H4 (cell line): Measurements from ENCODE around the gene PHAF1. TPM values are rescaled to one million over a fixed set of nuclear protein-coding genes. Genes with fewer than 3 reads are reported as not detected.
A peak's percentile ranks its signal among the peaks of the same experiment; 100 is the strongest.

Source experiments
- DNase-seq: peaks from one replicate; pipeline ENCODE4 v3.0.0-alpha.2; 2015; ENCODE audit warnings: low spot score
- total RNA-seq: library from RNA; depleted of rRNA; stranded (reverse); fragments of >200 nt; shearing (Covaris generic); gene quantifications from 2 replicates; pipeline ENCODE4 v1.2.3, GENCODE V29; 2014

Gene PHAF1
- total RNA-seq, 1 experiment from 2014 or later: 14.8 TPM

DNA sequence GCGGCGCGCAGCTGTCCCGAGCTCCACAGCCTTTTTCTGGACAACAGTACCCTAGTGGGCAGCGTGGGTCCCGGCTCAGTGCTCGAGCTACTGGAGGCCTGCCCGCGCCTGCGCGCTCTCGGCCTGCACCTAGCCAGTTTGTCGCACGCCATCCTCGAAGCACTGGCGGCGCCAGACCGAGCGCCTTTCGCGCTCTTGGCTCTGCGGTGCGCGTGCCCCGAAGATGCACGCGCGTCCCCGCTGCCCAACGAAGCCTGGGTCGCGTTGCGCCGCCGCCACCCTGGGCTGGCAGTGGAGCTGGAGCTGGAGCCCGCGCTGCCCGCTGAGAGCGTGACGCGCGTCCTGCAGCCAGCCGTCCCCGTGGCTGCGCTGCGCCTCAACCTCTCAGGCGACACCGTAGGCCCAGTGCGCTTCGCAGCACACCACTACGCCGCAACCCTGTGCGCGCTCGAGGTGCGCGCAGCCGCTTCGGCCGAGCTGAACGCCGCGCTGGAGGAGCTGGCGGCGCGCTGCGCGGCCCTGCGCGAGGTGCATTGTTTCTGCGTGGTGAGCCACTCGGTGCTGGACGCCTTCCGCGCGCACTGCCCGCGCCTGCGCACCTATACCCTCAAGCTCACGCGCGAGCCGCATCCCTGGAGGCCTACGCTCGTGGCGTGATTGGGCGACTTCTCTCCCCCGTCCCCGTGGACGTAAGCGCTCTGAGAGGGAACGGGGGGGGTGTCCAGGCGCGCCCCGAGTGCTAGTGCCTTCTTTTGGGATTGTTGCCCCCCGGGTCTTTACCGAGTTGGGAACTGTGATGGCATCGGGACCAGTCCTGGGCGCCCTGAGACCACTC is 53.6 kb downstream of the PHAF1 start:
- DNase-seq: no peak

GRCh38 chr16:67163999-67164558 is 54.3 kb downstream of the PHAF1 start:
- DNase-seq: no peak

- DNase-seq: no peak
Observed at GRCh38 chr16:67164599-67165061, 54.9 kb downstream of the PHAF1 start, which contains the start of gene HSF4. TSS of gene HSF4 (plus strand) at chr16:67164745. CDS start at chr16:67164812, 67 bp downstream.

DNA sequence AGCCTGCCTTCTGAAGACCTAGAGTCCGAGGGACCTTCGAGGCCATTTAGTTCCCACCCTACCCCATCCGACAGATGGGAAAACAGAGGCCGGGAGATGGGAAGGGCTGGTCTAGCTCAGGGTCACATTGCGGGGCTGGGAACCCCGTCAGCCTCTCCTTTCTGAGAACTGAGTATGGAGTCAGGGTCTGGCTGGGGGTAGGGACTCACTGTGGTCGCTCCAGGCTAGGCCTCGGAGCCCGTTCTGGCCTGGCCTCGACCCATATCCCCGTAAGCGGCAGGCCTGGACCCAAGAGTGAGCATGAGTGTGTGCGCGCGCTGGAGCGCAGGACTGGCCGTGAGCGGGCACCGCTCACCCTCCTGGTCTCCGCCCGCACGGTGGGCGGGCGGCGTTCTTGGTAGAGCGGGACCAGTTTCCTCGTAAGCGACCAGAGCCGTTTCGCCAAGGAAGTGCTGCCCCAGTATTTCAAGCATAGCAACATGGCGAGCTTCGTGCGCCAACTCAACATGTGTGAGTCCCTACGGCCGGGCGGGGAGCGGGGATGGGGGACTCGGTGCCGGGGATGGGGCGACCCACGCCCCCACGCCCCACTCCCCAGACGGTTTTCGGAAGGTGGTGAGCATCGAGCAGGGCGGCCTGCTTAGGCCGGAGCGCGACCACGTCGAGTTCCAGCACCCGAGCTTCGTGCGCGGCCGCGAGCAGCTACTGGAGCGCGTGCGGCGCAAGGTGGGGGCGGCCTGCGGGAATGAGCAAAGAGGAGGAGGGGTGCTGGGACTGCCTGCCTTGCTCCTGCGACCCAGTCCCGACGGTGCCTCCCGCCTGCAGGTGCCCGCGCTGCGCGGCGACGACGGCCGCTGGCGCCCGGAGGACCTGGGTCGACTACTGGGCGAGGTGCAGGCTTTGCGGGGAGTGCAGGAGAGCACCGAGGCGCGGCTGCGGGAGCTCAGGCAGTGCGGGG is 55.7 kb downstream of the PHAF1 start:
- DNase-seq: no peak

GRCh38 chr16:67166110-67166547 is 56.4 kb downstream of the PHAF1 start:
- no peak for DNase-seq

DNA sequence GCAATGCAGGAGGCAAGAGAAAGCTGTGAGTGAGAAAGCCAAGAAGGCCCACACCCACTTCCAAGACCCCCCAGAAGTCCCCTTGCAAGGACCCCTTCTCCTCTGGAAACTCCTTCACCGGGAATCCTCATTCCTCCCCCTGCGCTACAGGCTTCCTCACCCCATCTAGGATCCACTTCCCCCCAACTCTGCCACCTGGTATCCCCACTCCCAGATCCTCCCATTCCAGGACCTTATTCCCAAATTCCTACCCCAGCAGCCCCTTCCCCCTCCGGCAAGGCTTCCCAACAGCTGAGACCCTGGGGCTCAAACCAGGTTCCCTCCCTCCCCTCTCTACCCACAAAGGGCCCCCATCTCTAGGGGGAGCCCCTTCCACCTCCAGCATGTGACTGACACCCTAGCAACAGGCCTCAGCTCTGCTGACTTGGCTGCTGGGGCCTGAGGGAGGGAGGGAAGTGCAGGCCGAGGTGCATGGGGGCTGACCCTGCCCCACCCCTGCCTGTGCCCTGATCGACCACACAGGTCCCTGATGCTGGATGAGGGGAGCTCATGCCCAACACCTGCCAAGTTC is 56.9 kb downstream of the PHAF1 start:
- DNase-seq: no peak

DNA sequence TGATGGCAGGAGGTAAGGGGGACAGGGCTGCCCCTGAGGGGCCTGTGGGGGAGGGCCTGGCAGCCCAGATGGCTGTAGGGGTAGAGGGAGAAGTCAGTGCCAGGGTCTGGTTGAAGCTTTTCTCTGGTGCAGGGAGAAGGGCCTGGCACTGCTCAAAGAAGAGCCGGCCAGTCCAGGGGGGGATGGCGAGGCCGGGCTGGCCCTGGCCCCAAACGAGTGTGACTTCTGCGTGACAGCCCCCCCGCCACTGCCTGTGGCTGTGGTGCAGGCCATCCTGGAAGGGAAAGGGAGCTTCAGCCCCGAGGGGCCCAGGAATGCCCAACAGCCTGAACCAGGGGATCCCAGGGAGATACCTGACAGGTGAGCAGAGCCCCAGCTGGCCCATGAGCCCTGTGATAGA is 57.8 kb downstream of the PHAF1 start:
- no peak for DNase-seq

DNA sequence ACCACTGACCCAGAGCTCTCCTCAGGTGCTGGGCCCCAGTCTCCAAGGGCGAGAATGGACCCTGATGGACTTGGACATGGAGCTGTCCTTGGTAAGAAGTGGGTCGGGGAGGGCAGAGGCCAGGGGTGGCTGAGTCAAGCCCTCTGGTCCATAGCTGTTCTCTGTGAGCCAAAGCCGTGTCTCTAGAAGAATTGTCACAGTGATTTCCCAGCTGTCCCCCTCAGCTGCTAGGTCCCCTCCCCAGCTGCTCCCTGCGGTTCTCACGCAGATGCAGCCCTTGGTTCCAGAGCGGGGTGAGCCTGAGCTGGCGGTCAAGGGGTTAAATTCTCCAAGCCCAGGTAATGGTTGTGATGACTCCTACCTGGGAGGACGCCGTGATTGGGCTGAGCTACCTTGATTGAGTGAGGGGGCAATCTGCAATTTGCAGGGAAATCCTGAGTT is 59.3 kb downstream of the PHAF1 start:
- no peak for DNase-seq

DNA sequence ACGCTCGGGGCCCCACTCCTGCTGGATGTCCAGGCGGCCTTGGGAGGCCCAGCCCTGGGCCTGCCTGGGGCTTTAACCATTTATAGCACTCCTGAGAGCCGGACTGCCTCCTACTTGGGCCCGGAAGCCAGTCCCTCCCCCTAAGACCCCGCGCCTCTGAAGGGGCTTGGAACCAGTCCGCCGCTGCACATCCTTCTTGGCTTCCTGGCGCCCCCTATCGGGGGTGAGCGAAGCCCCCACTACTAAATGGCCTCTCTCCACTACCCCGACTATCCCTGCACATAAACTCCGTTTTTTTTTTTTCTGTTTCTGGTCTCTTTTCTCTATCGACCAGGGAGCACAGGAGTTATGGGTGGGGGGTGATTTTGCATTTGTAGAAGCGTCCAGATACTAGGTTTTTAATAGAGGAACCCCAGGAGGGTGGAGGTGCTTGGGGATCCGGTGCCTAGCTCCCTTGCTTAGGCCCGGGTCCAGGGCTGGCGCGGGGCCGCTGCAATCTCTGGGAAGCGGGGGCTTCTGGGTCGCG is 60.0 kb downstream of the PHAF1 start:
- no peak for DNase-seq

- peak; percentile 81 for DNase-seq
Observed at GRCh38 chr16:67170168-67170948, 60.6 kb downstream of the PHAF1 start, which contains the start of gene NOL3. TSS of gene NOL3 (plus strand) at chr16:67170538.

DNA sequence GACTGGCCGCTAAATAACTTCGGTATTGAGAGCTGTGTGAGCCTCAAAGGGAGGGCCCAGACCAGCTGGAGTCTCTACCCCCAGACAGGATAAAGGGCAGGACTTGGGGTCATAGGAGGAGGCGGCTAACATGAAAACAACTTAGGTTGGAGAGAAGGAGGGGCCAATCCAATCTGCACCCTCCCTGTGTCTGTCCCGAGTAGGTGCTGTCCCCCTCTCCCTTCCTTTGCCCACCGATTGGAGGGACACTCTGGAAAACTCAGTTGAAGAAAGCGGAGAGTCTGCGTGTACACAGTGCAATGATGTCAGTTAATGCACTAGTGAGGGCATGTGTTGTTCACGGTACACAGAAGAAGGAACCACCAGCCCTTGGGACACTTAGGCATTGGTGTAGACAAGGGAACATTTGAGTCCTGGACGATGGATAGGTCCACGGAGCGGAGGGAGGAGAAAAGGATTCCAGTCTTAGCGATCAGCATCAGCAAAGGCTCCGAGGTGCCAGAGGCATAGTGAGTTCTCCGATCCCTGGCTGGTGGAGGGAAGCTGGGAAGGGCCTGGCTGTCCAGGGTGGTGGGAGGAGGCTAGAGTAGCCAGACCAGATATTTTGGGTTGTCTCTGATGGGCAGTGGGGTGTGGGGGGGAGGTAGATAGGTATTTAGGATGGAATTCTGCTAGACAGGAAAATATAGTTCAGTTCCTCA is 61.4 kb downstream of the PHAF1 start:
- DNase-seq: no peak

GRCh38 chr16:67173323-67173722 is 63.6 kb downstream of the PHAF1 start:
- no peak for DNase-seq

- peak; percentile 94 for DNase-seq
Observed at GRCh38 chr16:67173808-67174705, 64.3 kb downstream of the PHAF1 start.

- no peak for DNase-seq
Observed at GRCh38 chr16:67174706-67175231, 65.0 kb downstream of the PHAF1 start.

DNA sequence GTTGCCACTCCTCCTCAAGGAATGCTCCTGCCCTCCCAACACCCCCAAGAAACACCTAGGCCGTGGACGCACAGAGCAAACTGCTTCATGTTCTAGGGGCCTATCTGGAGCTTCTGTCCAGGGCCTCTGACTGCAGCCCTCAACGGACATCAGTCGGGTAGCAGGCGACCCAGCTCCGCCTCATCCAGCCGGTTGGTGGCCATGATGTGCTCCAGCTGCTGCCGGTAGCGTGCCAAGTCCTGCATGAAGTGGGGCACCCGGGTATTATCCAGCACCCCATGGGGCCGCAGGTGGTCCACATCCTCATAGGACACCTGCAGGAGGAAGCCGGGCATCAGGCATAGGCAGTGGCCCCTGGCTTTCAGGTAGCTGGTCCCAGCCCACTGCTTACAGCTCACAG is 66.9 kb downstream of the PHAF1 start:
- no peak for DNase-seq

DNA sequence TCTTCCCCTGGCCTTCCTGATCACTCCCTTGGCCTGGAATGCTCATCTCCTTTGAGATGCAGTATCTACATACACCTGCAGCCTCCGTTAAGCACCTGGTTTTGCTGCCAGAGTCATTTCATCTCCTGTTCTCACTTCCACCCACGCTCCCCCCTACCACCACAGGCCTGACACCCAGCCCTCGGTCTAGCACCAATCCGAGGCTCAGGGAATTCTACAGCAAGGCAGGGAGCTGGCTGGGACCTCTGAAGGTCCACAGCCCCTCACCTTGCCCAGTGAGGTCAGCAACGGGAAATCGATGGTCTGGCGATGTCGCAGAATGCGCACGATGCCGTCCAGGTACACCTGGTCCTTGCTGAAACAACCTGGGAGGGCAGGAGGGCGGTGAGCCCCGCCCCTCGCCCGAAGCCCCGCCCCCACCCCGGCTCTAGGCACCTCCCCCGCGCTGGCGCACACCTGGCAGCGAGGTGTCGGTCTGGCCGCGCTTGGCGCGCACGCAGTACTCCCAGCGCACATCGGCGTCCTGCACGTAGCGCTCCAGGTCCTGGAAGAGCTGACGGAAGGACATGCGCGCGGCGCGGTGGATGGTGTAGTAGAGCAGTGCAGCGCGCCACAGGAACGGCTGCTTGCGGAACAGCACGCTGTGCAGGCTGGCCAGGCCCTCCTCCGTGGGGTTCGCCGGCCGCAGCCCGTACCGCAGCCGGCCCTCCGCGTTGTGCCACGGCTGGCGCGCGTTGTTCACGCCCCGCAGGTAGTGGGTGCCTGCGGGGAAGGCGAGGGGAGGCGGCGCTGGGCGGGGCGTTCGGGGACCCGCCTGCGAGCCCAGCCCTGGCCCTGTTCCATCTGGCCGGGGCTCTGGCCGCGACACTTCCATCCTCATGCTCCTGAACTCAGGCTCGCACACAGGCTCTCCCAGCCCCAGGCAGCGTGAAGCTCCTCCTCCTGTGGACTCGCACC is 68.3 kb downstream of the PHAF1 start:
- DNase-seq: no peak

DNA sequence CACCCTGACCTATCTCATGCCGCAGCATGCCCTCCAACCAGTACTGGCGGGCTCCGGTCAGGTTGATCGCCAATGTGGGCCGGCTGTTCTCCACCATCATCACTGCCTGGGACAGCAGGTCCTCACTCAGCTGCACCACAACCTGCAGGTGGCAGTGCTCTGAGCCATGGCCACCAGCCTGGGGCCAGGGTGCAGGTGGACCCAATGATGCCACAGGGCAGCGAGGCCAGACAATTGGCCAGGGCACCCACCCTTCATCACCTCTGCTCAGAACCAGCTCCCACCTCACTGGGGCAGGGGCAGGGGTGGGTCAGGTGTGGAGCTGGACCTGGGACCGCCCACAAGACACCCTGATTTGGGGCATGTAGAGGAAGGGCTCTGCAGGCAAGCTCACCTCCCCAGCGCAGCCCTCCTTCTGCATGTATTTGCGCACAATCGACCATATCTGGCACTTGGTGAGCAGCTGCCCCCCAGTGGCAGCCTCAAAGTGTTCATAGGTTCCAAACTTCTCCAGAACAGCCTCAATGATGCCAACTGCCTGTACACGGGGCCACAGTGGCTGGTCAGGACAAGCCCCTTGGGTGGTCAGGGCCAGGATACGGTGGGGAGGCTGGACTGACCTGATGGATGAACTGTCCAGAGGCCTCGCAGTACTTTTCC is 69.8 kb downstream of the PHAF1 start:
- peak; percentile 27 for DNase-seq
